ENCODE data around the gene ADCYAP1R1. TPM values are rescaled to one million over a fixed set of nuclear protein-coding genes. Genes with fewer than 3 reads are reported as not detected.

Gene ADCYAP1R1
- total RNA-seq, 3 donors from 2014 or later (not counting 1 experiment from before 2014, with no cell fraction given), result not detected

- no peaks in the 10 kb centered on the region for H3K9me3 Mint-ChIP-seq
- Histone ChIP-seq H3K9me3 (ENCODE audit: control insufficient read depth, insufficient read depth, low read length) (no peaks in the 10 kb centered on the region), H3K27me3 (ENCODE audit: control insufficient read depth, insufficient read depth, low read length) (no peaks in the 10 kb centered on the region), H3K4me3 (ENCODE audit: low read length) (no peak overlapping the region), H3K4me1 (ENCODE audit: control insufficient read depth, insufficient read depth, low read length) (no peaks in the 10 kb centered on the region), H3K27ac (ENCODE audit: low read length) (no peak overlapping the region), H3K36me3 (ENCODE audit: control insufficient read depth, insufficient read depth, low read length) (no peaks in the 10 kb centered on the region)
- intact Hi-C loops (cut with micrococcal nuclease), result no loop called here
- H3K4me3 Mint-ChIP-seq, result no peak overlapping the region
- no peaks in the 10 kb centered on the region for H3K4me1 Mint-ChIP-seq
- WGBS (ENCODE audit: insufficient coverage), result 63% methylated on average over 7 of the region's 8 CpGs
- peaks cover 11 to 14% of the 10 kb centered on the region in 2 donors for H3K27me3 Mint-ChIP-seq (ENCODE audit: low read depth in 2 of 2)
- TF ChIP-seq, protein P1, sequence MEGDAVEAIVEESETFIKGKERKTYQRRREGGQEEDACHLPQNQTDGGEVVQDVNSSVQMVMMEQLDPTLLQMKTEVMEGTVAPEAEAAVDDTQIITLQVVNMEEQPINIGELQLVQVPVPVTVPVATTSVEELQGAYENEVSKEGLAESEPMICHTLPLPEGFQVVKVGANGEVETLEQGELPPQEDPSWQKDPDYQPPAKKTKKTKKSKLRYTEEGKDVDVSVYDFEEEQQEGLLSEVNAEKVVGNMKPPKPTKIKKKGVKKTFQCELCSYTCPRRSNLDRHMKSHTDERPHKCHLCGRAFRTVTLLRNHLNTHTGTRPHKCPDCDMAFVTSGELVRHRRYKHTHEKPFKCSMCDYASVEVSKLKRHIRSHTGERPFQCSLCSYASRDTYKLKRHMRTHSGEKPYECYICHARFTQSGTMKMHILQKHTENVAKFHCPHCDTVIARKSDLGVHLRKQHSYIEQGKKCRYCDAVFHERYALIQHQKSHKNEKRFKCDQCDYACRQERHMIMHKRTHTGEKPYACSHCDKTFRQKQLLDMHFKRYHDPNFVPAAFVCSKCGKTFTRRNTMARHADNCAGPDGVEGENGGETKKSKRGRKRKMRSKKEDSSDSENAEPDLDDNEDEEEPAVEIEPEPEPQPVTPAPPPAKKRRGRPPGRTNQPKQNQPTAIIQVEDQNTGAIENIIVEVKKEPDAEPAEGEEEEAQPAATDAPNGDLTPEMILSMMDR (IDR thresholded peaks at IDR 0.05), result no peak
- H3K27ac Mint-ChIP-seq, result no peak overlapping the region
- ATAC-seq (no peak), DNase-seq (no peak)
- no peaks in the 10 kb centered on the region for H3K36me3 Mint-ChIP-seq
Measured at GRCh38 chr7:31096198-31096876, 44.2 kb downstream of the ADCYAP1R1 start.

DNA sequence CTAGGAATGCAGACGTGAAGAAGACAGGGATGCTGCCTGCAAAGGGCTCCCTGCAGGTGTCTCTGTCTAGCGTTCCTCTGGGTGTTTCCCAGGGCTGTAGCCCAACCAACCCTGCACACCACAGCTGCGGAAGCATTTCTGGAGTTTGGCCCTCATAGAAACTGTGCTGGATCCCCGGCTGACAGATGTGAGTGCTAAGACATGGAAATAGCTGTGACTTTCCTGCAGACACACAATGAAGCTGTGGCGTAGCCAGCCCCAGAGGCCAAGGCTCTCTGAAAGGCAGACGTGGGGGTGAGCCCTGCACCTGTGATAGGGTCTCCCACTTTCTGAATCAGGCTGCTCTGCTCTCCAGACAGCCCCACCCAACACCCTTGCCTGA is 44.8 kb downstream of the ADCYAP1R1 start:
- intact Hi-C loops (cut with micrococcal nuclease), result no loop called here
- no peaks in the 10 kb centered on the region for H3K4me1 ChIP-seq (ENCODE audit: control insufficient read depth, insufficient read depth, low read length)
- H3K36me3 ChIP-seq (ENCODE audit: control insufficient read depth, insufficient read depth, low read length), result no peaks in the 10 kb centered on the region
- H3K9me3 ChIP-seq (ENCODE audit: control insufficient read depth, insufficient read depth, low read length), result no peaks in the 10 kb centered on the region
- H3K27ac ChIP-seq (ENCODE audit: low read length), result no peak overlapping the region
- no peaks in the 10 kb centered on the region for H3K4me1 Mint-ChIP-seq
- TF ChIP-seq, protein P1 (IDR thresholded peaks at IDR 0.05), result no peak
- no peaks in the 10 kb centered on the region for H3K27me3 ChIP-seq (ENCODE audit: control insufficient read depth, insufficient read depth, low read length)
- ATAC-seq (no peak), DNase-seq (no peak)
- H3K4me3 ChIP-seq (ENCODE audit: low read length), result no peak overlapping the region
- H3K4me3 Mint-ChIP-seq, result no peak overlapping the region
- no peak overlapping the region for H3K27ac Mint-ChIP-seq
- no peaks in the 10 kb centered on the region for H3K9me3 Mint-ChIP-seq
- H3K36me3 Mint-ChIP-seq, result no peaks in the 10 kb centered on the region
- peaks cover 9 to 10% of the 10 kb centered on the region in 2 donors for H3K27me3 Mint-ChIP-seq (ENCODE audit: low read depth in 2 of 2)
- WGBS (ENCODE audit: insufficient coverage), result 75% methylated on average over 6 of the region's 6 CpGs

GRCh38 chr7:31098642-31099360 is 46.7 kb downstream of the ADCYAP1R1 start:
- Histone ChIP-seq H3K4me1 (ENCODE audit: control insufficient read depth, insufficient read depth, low read length) (no peaks in the 10 kb centered on the region), H3K4me3 (ENCODE audit: low read length) (no peak overlapping the region), H3K27ac (ENCODE audit: low read length) (no peak overlapping the region), H3K36me3 (ENCODE audit: control insufficient read depth, insufficient read depth, low read length) (no peaks in the 10 kb centered on the region), H3K9me3 (ENCODE audit: control insufficient read depth, insufficient read depth, low read length) (no peaks in the 10 kb centered on the region), H3K27me3 (ENCODE audit: control insufficient read depth, insufficient read depth, low read length) (no peaks in the 10 kb centered on the region)
- Mint-ChIP-seq H3K27ac (no peak overlapping the region), H3K4me3 (no peak overlapping the region), H3K4me1 (no peaks in the 10 kb centered on the region), H3K27me3 (ENCODE audit: low read depth in 2 of 2) (peaks cover 0 to 5% of the 10 kb centered on the region in 2 donors), H3K9me3 (no peaks in the 10 kb centered on the region), H3K36me3 (no peaks in the 10 kb centered on the region)
- intact Hi-C loops (cut with micrococcal nuclease), result no loop called here
- TF ChIP-seq, protein P1 (IDR thresholded peaks at IDR 0.05), result no peak
- WGBS (ENCODE audit: insufficient coverage), result 94% methylated on average over 4 of the region's 5 CpGs
- ATAC-seq, result no peak
- DNase-seq, result no peak

All from natural killer cell (primary cell).